ENCODE measurements around the gene TRPV6. TPM values are rescaled to one million over a fixed set of nuclear protein-coding genes. Genes with fewer than 3 reads are reported as not detected.

TRPV6 gene
- total RNA-seq, 2 donors from 2014 or later: 0.19 to 0.71 TPM

DNA sequence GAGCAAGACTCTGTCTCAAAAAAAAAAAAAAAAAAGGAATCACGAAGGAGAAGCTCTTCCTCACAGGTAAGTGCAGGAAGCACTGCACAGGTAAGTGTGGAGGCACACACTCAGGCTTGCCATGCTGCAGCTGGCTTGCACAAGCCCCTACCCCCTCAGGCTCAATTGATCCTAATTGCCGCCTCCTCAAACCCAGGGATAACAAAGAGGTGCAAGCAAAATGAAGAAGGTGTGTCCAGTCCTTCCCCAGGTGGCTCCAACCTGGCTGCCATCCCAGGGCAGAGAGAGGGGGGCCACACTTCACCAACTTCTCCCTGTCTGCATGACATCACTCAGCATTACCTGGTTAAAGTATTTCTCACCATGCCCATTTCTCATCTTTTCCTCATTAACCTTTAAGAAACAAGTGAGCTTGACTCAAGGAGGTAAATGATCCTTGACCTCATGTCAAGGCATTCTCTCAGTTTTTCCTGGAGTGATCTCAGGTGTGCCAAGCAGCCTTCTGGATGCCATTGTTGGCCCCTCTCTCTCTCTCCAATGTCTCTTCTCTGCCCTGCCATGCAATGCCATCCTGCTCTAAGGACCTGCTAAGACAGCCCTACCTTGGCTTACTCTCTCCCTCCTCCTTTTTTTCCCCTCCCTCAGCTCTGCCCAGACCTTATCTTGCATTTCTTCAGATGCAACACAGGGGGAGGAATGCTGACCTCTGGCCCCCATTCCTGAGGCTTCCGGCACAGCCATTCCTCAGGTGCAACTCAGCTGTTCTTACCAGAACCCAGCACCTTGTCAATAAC lies 13.0 kb upstream of the TRPV6 start:
- no peaks in the 10 kb centered on the region for H3K27me3 ChIP-seq
- H3K4me3 ChIP-seq: no peak overlapping the region
- H3K9me3 ChIP-seq: no peaks in the 10 kb centered on the region
- H3K27ac ChIP-seq: no peak overlapping the region
- no peak for DNase-seq (ENCODE audit: low spot score)
- no peaks in the 10 kb centered on the region for H3K36me3 ChIP-seq
- H3K4me1 ChIP-seq: no peaks in the 10 kb centered on the region
- TF ChIP-seq, protein P1, sequence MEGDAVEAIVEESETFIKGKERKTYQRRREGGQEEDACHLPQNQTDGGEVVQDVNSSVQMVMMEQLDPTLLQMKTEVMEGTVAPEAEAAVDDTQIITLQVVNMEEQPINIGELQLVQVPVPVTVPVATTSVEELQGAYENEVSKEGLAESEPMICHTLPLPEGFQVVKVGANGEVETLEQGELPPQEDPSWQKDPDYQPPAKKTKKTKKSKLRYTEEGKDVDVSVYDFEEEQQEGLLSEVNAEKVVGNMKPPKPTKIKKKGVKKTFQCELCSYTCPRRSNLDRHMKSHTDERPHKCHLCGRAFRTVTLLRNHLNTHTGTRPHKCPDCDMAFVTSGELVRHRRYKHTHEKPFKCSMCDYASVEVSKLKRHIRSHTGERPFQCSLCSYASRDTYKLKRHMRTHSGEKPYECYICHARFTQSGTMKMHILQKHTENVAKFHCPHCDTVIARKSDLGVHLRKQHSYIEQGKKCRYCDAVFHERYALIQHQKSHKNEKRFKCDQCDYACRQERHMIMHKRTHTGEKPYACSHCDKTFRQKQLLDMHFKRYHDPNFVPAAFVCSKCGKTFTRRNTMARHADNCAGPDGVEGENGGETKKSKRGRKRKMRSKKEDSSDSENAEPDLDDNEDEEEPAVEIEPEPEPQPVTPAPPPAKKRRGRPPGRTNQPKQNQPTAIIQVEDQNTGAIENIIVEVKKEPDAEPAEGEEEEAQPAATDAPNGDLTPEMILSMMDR (IDR thresholded peaks at IDR 0.05): no peak

DNA sequence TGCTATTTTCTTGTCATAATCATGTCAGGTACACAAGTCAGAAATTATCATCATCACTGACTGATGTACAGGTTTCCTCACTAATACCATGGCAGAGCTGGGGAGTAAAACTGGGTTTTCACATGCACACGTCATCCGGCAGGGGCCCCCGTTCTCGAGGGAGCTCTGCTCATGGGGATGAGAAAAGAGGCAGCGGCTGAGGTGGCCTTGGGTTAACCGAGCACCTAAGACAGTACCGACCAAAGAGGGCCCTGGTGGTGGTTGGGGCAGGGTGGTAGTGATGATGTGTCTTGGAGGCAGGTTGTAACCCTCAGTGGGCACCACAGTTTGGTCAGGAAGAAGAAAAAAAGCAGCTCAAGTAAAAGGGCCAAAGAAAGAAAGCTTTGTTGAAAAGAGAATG lies 12.1 kb upstream of the TRPV6 start:
- Histone ChIP-seq H3K27ac (no peak overlapping the region), H3K4me3 (no peak overlapping the region), H3K36me3 (no peaks in the 10 kb centered on the region), H3K4me1 (no peaks in the 10 kb centered on the region), H3K27me3 (no peaks in the 10 kb centered on the region), H3K9me3 (no peaks in the 10 kb centered on the region)
- DNase-seq (ENCODE audit: low spot score): no peak
- TF ChIP-seq, protein P1 (IDR thresholded peaks at IDR 0.05): no peak

DNA sequence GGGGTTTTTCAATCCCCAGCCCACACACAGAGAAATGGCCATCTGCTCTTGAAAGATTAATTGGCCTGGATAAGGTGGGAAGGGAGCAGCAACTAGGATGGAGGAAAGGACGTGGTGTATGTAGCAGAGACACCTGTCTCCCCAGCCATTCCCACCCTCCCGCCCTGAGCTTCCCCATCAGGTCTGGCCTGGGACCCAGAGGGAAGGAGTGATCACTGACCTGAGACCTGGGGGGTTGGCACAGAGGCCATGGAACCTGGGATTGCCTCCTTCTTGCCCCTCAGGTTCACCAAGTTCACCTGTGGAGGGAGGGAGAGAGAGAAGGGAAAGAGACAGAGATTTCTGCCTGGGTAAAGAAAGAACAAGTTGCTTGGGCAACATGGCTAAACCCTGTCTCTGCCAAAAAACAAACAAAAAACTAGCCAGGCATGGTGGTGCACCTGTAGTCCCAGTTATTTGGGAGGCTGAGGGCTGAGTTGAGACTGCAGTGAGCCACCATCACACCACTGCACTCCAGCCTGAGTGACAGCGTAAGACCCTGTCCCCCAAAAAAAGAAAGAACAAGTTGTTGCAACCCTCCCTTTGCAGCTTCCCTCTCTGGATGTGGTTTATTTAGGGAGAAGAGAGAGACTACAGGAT lies 11.3 kb upstream of the TRPV6 start:
- H3K27ac ChIP-seq: no peak overlapping the region
- no peaks in the 10 kb centered on the region for H3K36me3 ChIP-seq
- H3K4me1 ChIP-seq: no peaks in the 10 kb centered on the region
- TF ChIP-seq, protein P1 (IDR thresholded peaks at IDR 0.05): no peak
- H3K9me3 ChIP-seq: no peaks in the 10 kb centered on the region
- no peak overlapping the region for H3K4me3 ChIP-seq
- no peaks in the 10 kb centered on the region for H3K27me3 ChIP-seq
- no peak for DNase-seq (ENCODE audit: low spot score)

DNA sequence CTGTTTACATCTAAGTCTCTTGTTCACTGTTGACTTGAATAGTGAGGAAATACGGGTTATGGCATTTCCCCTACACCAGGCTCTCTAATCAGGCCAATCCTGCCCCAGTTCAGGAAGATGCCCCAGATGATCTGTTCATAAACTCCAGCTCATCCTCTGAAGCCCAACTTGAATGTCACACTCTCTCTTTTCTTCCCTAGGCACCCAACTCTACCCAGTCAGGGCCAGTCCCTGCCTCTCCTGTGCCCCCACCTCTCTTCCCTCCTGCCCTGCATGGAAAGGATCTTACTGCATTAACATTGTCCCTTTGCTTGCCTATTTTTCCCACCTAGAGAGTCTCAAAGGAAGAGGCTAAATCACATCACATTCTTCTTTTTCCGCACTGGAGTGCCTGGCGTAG lies 10.6 kb upstream of the TRPV6 start:
- H3K4me1 ChIP-seq: no peaks in the 10 kb centered on the region
- no peak overlapping the region for H3K27ac ChIP-seq
- TF ChIP-seq, protein P1 (IDR thresholded peaks at IDR 0.05): no peak
- H3K36me3 ChIP-seq: no peaks in the 10 kb centered on the region
- no peaks in the 10 kb centered on the region for H3K9me3 ChIP-seq
- no peaks in the 10 kb centered on the region for H3K27me3 ChIP-seq
- no peak for DNase-seq (ENCODE audit: low spot score)
- H3K4me3 ChIP-seq: no peak overlapping the region

DNA sequence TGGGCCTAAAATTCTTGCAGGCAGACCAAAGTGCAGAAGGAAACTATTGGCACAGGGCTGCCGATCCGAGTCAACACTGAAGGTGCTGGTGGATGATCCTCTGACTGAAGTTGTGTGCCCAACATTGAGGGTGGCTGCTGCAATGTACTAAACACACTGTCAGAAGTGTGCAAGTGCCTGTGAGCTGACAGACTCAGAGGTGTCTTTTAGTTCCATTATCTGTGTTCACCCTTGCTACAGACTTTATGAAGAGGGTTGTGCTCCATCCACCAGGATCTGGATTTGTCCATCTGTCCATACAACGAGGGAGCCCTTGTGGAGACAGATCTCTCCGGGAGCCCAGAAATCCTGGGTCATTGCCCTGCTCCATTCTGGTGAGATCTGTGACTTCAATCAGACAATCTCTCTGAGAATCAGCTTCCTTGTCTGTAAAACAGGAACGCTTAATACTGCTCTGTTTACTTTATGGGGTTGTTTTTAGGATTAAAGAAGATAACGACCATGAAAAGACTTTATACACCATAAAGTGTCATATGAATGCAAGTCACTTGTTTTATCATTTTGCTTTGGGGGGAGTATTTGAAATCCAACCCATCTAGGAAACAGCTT lies 9.5 kb upstream of the TRPV6 start:
- no peaks in the 10 kb centered on the region for H3K9me3 ChIP-seq
- no peak for DNase-seq (ENCODE audit: low spot score)
- H3K4me1 ChIP-seq: no peaks in the 10 kb centered on the region
- TF ChIP-seq, protein P1 (IDR thresholded peaks at IDR 0.05): no peak
- no peak overlapping the region for H3K4me3 ChIP-seq
- no peaks in the 10 kb centered on the region for H3K36me3 ChIP-seq
- H3K27ac ChIP-seq: no peak overlapping the region
- no peaks in the 10 kb centered on the region for H3K27me3 ChIP-seq
